Stimulated activated CD8-positive, alpha-beta memory T cell treated with anti-CD3 and anti-CD28 coated beads, Interleukin-7, amount 100 ng/mL, for 1 hour (primary cell): Measurements from ENCODE around the gene UNC13B.

Experiments
- DNase-seq, 2 donors: peaks; one replicate each; pipeline ENCODE4 v3.0.0-alpha.2; 2020; ENCODE audit warnings: low read depth in 2 of 2

UNC13B gene

GRCh38 chr9:35426627-35427026 is 264.8 kb downstream of the UNC13B start:
- DNase-seq, result no peak

DNA sequence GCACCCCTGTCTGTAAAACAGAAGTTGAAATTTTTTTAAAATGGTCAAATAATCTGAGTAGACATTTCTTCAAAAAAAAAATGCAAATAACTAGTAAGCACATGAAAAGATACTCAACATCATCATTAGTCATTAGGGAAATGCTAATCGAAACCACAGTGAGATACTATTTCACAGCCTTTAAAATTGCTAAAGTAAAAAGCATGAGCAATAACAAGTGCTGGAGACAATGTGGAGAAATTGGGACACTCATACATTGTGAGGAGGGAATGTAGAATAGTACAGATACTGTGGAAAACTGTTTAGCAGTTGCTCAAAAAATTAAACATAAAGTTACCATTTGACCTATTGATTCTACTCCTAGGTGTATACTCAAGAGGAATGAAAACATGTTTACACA is 269.7 kb downstream of the UNC13B start:
- no peak for DNase-seq

DNA sequence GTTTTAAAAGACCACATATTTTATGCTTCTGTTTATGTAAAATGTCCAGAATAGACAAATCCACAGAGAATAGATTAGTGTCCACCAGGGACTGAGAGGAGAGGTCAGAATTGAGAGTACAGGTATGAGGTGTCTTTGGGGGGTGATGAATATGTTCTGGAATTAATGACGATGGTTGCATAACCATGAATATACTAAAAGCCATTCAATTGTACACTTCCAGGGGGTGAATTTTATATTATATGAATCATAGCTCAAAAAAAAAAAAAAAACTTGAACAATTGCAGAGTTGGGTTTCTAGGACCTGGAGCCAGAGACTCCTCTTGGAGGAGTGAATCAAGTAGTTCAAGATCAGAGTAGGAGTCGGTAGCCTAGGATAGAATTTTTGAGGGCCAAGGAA is 270.3 kb downstream of the UNC13B start:
- DNase-seq, result no peak

DNA sequence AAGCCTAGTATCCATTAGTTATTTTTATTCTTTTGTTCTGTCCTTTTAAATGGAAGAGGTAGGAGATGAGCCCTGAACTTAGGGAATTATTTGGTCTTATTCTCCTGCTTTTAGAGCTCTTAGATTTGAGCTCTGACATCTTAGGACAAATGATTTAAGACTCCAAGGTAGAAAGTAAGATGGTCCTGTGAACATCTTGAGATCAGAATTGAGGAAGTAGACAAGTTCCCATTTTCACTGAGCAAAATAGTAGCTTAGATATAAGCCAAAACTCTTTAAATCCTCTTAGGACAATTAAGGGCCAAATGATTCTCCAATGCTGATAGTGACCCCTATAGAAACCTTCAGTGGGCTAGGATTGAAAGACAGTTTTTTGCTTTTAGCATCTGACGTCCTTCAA is 275.1 kb downstream of the UNC13B start:
- DNase-seq, result no peak

- DNase-seq, result no peak
Measured at GRCh38 chr9:35446012-35446411, 284.2 kb downstream of the UNC13B start.

GRCh38 chr9:35448496-35448895 is 286.7 kb downstream of the UNC13B start:
- no peak for DNase-seq

DNA sequence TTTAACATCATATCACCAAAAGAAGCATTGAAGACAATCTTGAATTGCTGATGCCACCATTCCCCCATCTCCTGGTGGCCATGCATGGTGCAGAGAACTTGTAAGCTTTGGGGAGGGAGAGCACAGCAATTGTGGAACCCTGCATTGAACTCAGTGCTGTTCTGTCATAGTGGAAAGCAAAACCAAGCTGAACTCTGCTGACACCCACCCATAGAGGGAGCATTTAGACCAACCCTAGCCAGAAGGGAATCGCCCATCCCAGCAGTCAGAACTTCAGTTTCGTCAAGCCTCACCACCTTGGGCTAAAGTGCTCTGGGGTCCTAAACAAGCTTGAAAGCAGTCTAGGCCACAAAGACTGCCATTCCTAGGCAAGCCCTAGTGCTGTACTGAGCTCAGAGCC is 290.7 kb downstream of the UNC13B start:
- DNase-seq, result no peak

- no peak for DNase-seq
Measured at GRCh38 chr9:35453786-35454185, 292.0 kb downstream of the UNC13B start.
